IMR-90 (cell line): ENCODE measurements around the gene MAPK9. TPM values are rescaled to one million over a fixed set of nuclear protein-coding genes. Genes with fewer than 3 reads are reported as not detected.
A peak's percentile ranks its signal among the peaks of the same experiment; 100 is the strongest.

Source experiments
- ATAC-seq: fragments of 200-7000 bp; cut with Tn5 transposase; 2 replicates; pipeline ENCODE4 v1.9.1; 2020; ENCODE audit warnings: low read depth, mild to moderate bottlenecking, moderate library complexity
- BruUV-seq: library from RNA; stranded (reverse); fragments of 400-500 nt; replicated peaks from 2 replicates; lab custom pipeline; 2021; lab: Mats Ljungman, UMichigan
- CTCF ChIA-PET: fragments of 300-600 bp; formaldehyde crosslinking; extraction: SDS; loops from one replicate; lab custom pipeline; 2021; ENCODE audit warnings: antibody characterized with exemption; lab: Yijun Ruan, JAX
- POLR2A ChIA-PET: fragments of 300-600 bp; sonication (Branson Sonifier 250); formaldehyde crosslinking; loops from one replicate; lab custom pipeline; 2022; ENCODE audit warnings: antibody characterized with exemption; ENCODE audit not compliant: unreplicated experiment; lab: Charles Lee
- DNase-seq: peaks from one replicate; pipeline ENCODE4 v3.0.0; 2013
- H2AFZ ChIP-seq: replicated peaks from 2 replicates; pipeline ENCODE3; 2013; ENCODE audit warnings: low read length, mild to moderate bottlenecking; ENCODE audit not compliant: poor library complexity
- H2AK5ac ChIP-seq: 2 replicates; pipeline ENCODE4 v1.6.1; 2013; ENCODE audit warnings: low read depth, low read length, inconsistent platforms
- H2AK9ac ChIP-seq: replicated peaks from 2 replicates; pipeline ENCODE3; 2013; ENCODE audit warnings: mild to moderate bottlenecking, low read depth, low read length, moderate library complexity; ENCODE audit not compliant: poor library complexity
- H2BK120ac ChIP-seq: 2 replicates; pipeline ENCODE4 v1.6.1; 2013; ENCODE audit warnings: low read depth, low read length, inconsistent platforms
- H2BK15ac ChIP-seq: 3 replicates; pipeline ENCODE4 v1.6.1; 2013; ENCODE audit warnings: low read depth, low read length, inconsistent platforms
- H2BK20ac ChIP-seq: 2 replicates; pipeline ENCODE4 v1.6.1; 2013; ENCODE audit warnings: low read depth, mild to moderate bottlenecking, inconsistent platforms, low read length, moderate library complexity
- H2BK5ac ChIP-seq: 2 replicates; pipeline ENCODE4 v1.6.1; 2013; ENCODE audit warnings: mild to moderate bottlenecking, low read depth, low read length, inconsistent platforms; ENCODE audit not compliant: poor library complexity, severe bottlenecking
- H3K14ac ChIP-seq: replicated peaks from 2 replicates; pipeline ENCODE4 v1.6.1; 2013; ENCODE audit warnings: low read depth, low read length, inconsistent platforms
- H3K18ac ChIP-seq: 2 replicates; pipeline ENCODE4 v1.6.1; 2013; ENCODE audit warnings: low read depth, low read length, control low read depth
- H3K23ac ChIP-seq: 2 replicates; pipeline ENCODE4 v1.6.1; 2013; ENCODE audit warnings: low read depth, low read length, inconsistent platforms
- H3K27ac ChIP-seq: 2 replicates; pipeline ENCODE4 v1.5.1; 2013; ENCODE audit warnings: mild to moderate bottlenecking, control low read depth, low read length; ENCODE audit not compliant: insufficient read depth
- H3K27me3 ChIP-seq: 2 replicates; pipeline ENCODE4 v1.6.1; 2013; ENCODE audit warnings: low read length; ENCODE audit not compliant: control insufficient read depth, insufficient read depth
- H3K36me3 ChIP-seq: 2 replicates; pipeline ENCODE4 v1.6.1; 2013; ENCODE audit warnings: low read length, mixed read lengths; ENCODE audit not compliant: control insufficient read depth, insufficient read depth
- H3K4ac ChIP-seq: 2 replicates; pipeline ENCODE4 v1.6.1; 2013; ENCODE audit warnings: low read depth, low read length, inconsistent platforms
- H3K4me1 ChIP-seq: 2 replicates; pipeline ENCODE4 v1.6.1; 2013; ENCODE audit warnings: low read length, mixed read lengths; ENCODE audit not compliant: control insufficient read depth, insufficient read depth
- H3K4me2 ChIP-seq: 2 replicates; pipeline ENCODE4 v1.6.1; 2013; ENCODE audit warnings: low read depth, mild to moderate bottlenecking, control low read depth, low read length, moderate library complexity
- H3K4me3 ChIP-seq: 2 replicates; pipeline ENCODE4 v1.5.1; 2013; ENCODE audit warnings: low read depth, mild to moderate bottlenecking, control low read depth, low read length, moderate library complexity; ENCODE audit not compliant: insufficient read depth
- H3K56ac ChIP-seq: 2 replicates; pipeline ENCODE4 v1.6.1; 2013; ENCODE audit warnings: low read length, inconsistent platforms; ENCODE audit not compliant: insufficient read depth; ENCODE audit errors: extremely low read depth
- H3K79me1 ChIP-seq, 2 experiments: 2 replicates each; pipeline ENCODE4 v1.6.1; 2013; ENCODE audit warnings: low read length in 2 of 2, inconsistent platforms in 1 of 2, low read depth in 1 of 2
- H3K9ac ChIP-seq: 2 replicates; pipeline ENCODE4 v1.6.1; 2013; ENCODE audit warnings: low read depth, low read length, control low read depth
- H3K9me1 ChIP-seq: 2 replicates; pipeline ENCODE4 v1.6.1; 2013; ENCODE audit warnings: low read length, inconsistent platforms; ENCODE audit not compliant: insufficient read depth
- H3K9me3 ChIP-seq: 2 replicates; pipeline ENCODE4 v1.6.1; 2013; ENCODE audit warnings: low read length; ENCODE audit not compliant: control insufficient read depth, insufficient read depth
- H4K20me1 ChIP-seq: 2 replicates; pipeline ENCODE4 v1.6.1; 2013; ENCODE audit warnings: low read length, inconsistent platforms; ENCODE audit not compliant: insufficient read depth
- H4K5ac ChIP-seq: 2 replicates; pipeline ENCODE4 v1.6.1; 2013; ENCODE audit warnings: mild to moderate bottlenecking, low read depth, low read length, control low read depth
- H4K8ac ChIP-seq, 2 experiments: 2 replicates each; pipeline ENCODE4 v1.6.1; 2013; ENCODE audit warnings: low read depth in 2 of 2, low read length in 2 of 2, control low read depth in 1 of 2, inconsistent platforms in 1 of 2
- H4K91ac ChIP-seq: 2 replicates; pipeline ENCODE4 v1.6.1; 2013; ENCODE audit warnings: low read depth, low read length, inconsistent platforms; ENCODE audit not compliant: insufficient read depth
- RFX5 ChIP-seq: IDR thresholded peaks from 2 replicates; pipeline ENCODE4 v1.8.0; 2012; ENCODE audit warnings: low read depth, mild to moderate bottlenecking, low read length, moderate library complexity
- WGBS, 2 experiments: methylation state at CpG; one replicate each; pipeline versions ENCODE4 v1.1.5 to v1.1.7; 2013; ENCODE audit warnings: missing lambda C conversion rate in 2 of 2; ENCODE audit not compliant: insufficient read length in 1 of 2; ENCODE audit errors: extremely low coverage in 2 of 2; 5-methylcytosine and 5-hydroxymethylcytosine counted together
- dilution Hi-C: fragments of 300-500 bp; cut with HindIII; formaldehyde crosslinking; loops from one replicate; pipeline ENCODE4 v1.14.3; 2018; ENCODE audit warnings: low sequenced_read_pairs; ENCODE audit not compliant: unreplicated experiment
- in situ Hi-C: fragments of 300-500 bp; cut with MboI; formaldehyde crosslinking; loops from 3 replicates; pipeline ENCODE4 v1.14.3; 2019; ENCODE audit warnings: low sequenced_read_pairs, inconsistent platforms, mixed read lengths
- intact Hi-C: fragments of 100-400 bp; cut with micrococcal nuclease; formaldehyde crosslinking; loops from 2 replicates; pipeline ENCODE4 v1.10.0; 2022
- polyA plus RNA-seq, 3 experiments: library from polyadenylated mRNA; depleted of rRNA; stranded (reverse); fragments of >200 nt; gene quantifications; 2 replicates each; pipeline ENCODE4 v1.2.3, GENCODE V29; 2012; ENCODE audit warnings: low replicate concordance in 1 of 3
- total RNA-seq: library from RNA; depleted of rRNA; stranded (reverse); fragments of >200 nt; gene quantifications from 2 replicates; pipeline ENCODE4 v1.2.3, GENCODE V29; 2012

The MAPK9 gene
- total and polyA plus RNA-seq, 2 of the 4 experiments (the other 2 are of a cell fraction): 22.9 to 23.3 TPM

- Histone ChIP-seq H2BK120ac (no peak overlapping the region), H3K27me3 (no peaks in the 10 kb centered on the region), H3K14ac (no peak overlapping the region), H2AK9ac (no peak overlapping the region), H4K91ac (no peak overlapping the region), H4K5ac (no peak overlapping the region), H4K8ac (no peak overlapping the region), H2BK15ac (no peak overlapping the region), H2BK5ac (no peak overlapping the region), H3K4me1 (peaks cover 4% of the 10 kb centered on the region; the same call in 1 of the 2 replicates), H4K20me1 (peaks cover 8% of the 10 kb centered on the region), H3K9me1 (peaks cover 5% of the 10 kb centered on the region; the same call in 1 of the 2 replicates), H3K4ac (no peak overlapping the region), H3K23ac (no peak overlapping the region), H3K27ac (no peak overlapping the region), H2AFZ (peak overlapping the region; percentile 17), H3K56ac (no peak overlapping the region), H2BK20ac (no peak overlapping the region), H3K79me1 (peaks cover 16 to 23% of the 10 kb centered on the region in 2 experiments), H3K9ac (no peak overlapping the region), H3K18ac (no peak overlapping the region), H3K4me3 (no peak overlapping the region), H3K9me3 (no peaks in the 10 kb centered on the region), H3K4me2 (no peak overlapping the region), H2AK5ac (no peak overlapping the region), H3K36me3 (no peaks in the 10 kb centered on the region)
- TF ChIP-seq RFX5: no peak
- intact Hi-C loops (no loop called here), dilution Hi-C loops (no loop called here), in situ Hi-C loops (loop anchor here (5.0 kb wide), 1 partner anchor 177 kb away; no protein-coding TSS in a partner anchor)
- BruUV-seq: no TSS peak
- WGBS, 2 experiments: 80% methylated on average over 1 of the region's 10 CpGs; no CpG with 5 or more reads in 1 of the 2 experiments
- no peak for ATAC-seq
- no peak for DNase-seq
- ChIA-PET POLR2A (no interaction called here), CTCF (interaction anchor here (1.1 to 3.9 kb wide), 3 partner anchors 21 to 177 kb away, joined by 5 to 27 read pairs (median 5); no protein-coding TSS in a partner anchor)
Observed at GRCh38 chr5:180294913-180295555, 3.2 kb upstream of the MAPK9 start.
